HEK293T (cell line): Measurements from ENCODE around the gene NALF2.

ENCODE experiments used
- FOXM1 ChIP-seq: fragments of 450-650 bp; IDR thresholded peaks from 2 replicates; pipeline ENCODE4 v1.6.1; 2017; ENCODE audit warnings: mild to moderate bottlenecking, borderline replicate concordance
- SP1 ChIP-seq: fragments of 450-650 bp; IDR thresholded peaks from 2 replicates; pipeline ENCODE4 v1.6.1; 2017
- ZNF384 ChIP-seq: fragments of 450-650 bp; IDR thresholded peaks from 2 replicates; pipeline ENCODE4 v1.6.1; 2016

DNA sequence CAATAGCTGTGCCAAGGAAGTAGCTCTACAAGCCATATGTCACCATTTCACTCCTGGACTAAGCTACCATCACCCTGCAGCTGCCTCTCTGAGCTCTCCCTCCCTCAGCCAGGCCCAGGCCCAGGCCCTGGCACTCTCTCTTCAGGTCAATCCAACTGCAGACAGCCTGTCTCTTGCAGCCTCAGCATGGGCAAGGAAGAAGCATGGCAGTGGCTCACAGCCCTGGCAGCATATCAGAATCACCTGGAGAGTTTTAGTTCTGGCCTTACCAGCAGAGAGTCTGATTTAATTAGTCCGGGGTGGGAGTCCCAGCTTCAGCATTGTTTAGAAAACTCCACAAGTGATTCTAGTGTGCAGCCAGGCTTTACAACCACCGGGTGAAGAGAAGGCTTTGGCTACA is 31.5 kb downstream of the NALF2 start:
- TF ChIP-seq ZNF384: no peak
- TF ChIP-seq SP1: no peak
- no peak for TF ChIP-seq FOXM1
